B cell (primary cell): ENCODE data around the gene KREMEN2.

Experiments
- EZH2 ChIP-seq: IDR thresholded peaks from 2 replicates; pipeline ENCODE4 v1.6.1; 2012; ENCODE audit warnings: borderline replicate concordance, low read depth, mild to moderate bottlenecking, moderate library complexity, low read length; ENCODE audit not compliant: insufficient read depth, poor library complexity, severe bottlenecking
- TF ChIP-seq, protein P1 (sequence below): fragments of 200-600 bp; IDR thresholded peaks from one replicate; pipeline ENCODE4 v1.8.0; 2022; ENCODE audit warnings: antibody characterized with exemption, mild to moderate bottlenecking

DNA sequence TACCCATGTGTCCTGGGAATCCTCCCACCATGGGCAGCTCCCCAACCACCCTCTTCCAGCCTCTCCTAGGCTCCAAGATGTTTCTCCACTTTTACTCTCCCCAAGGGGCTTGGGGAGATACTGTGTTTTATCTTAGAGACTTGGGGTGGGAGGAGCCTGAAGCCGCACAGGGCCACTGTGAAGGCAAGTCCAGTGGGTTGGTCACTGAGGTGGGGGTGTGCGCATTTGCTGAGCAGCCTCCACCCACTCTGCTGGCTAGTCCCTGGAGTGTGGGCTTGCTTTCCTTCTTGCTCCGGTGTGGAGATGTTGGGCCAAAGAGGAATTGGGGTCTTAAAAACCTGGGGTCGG, 44.6 kb downstream of the KREMEN2 start:
- TF ChIP-seq, protein P1, sequence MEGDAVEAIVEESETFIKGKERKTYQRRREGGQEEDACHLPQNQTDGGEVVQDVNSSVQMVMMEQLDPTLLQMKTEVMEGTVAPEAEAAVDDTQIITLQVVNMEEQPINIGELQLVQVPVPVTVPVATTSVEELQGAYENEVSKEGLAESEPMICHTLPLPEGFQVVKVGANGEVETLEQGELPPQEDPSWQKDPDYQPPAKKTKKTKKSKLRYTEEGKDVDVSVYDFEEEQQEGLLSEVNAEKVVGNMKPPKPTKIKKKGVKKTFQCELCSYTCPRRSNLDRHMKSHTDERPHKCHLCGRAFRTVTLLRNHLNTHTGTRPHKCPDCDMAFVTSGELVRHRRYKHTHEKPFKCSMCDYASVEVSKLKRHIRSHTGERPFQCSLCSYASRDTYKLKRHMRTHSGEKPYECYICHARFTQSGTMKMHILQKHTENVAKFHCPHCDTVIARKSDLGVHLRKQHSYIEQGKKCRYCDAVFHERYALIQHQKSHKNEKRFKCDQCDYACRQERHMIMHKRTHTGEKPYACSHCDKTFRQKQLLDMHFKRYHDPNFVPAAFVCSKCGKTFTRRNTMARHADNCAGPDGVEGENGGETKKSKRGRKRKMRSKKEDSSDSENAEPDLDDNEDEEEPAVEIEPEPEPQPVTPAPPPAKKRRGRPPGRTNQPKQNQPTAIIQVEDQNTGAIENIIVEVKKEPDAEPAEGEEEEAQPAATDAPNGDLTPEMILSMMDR: no peak
- no peak for TF ChIP-seq EZH2
